ENCODE data around the gene ZBTB8B. TPM values are rescaled to one million over a fixed set of nuclear protein-coding genes. Genes with fewer than 3 reads are reported as not detected.
"Not testable (repeated sequence)": the region's sequence is repeated elsewhere in the genome, so short reads cannot be mapped to it uniquely, and the experiment has no call there.

The ZBTB8B gene
- total RNA-seq, 2 donors from 2014 or later = 0.26 TPM; not detected in 1

DNA sequence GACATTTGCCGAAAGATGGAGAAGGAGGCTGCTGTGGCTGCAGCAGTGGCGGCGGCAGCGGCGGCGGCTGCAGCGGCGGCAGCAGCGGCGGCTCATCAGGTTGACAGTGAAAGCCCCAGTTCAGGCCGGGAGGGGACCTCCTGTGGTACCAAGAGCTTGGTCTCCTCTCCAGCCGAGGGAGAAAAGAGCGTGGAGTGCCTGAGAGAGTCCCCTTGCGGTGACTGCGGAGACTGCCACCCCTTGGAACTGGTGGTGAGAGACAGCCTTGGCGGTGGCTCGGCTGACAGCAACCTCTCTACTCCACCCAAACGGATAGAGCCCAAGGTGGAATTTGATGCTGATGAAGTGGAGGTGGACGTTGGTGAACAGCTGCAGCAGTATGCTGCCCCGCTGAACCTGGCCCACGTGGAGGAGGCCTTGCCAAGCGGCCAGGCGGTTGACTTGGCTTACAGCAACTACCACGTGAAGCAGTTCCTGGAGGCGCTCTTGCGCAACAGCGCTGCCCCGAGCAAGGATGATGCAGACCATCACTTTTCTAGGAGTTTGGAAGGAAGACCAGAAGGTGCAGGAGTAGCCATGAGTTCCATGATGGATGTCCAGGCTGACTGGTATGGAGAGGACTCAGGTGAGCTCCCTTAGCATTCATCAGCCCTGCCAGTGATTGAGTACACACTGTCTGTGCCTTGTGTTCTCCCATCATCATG lies 6.3 kb downstream of the ZBTB8B start:
- TF ChIP-seq, protein P1, sequence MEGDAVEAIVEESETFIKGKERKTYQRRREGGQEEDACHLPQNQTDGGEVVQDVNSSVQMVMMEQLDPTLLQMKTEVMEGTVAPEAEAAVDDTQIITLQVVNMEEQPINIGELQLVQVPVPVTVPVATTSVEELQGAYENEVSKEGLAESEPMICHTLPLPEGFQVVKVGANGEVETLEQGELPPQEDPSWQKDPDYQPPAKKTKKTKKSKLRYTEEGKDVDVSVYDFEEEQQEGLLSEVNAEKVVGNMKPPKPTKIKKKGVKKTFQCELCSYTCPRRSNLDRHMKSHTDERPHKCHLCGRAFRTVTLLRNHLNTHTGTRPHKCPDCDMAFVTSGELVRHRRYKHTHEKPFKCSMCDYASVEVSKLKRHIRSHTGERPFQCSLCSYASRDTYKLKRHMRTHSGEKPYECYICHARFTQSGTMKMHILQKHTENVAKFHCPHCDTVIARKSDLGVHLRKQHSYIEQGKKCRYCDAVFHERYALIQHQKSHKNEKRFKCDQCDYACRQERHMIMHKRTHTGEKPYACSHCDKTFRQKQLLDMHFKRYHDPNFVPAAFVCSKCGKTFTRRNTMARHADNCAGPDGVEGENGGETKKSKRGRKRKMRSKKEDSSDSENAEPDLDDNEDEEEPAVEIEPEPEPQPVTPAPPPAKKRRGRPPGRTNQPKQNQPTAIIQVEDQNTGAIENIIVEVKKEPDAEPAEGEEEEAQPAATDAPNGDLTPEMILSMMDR (IDR thresholded peaks at IDR 0.05) = peak in 5 of 7 experiments; percentile 7 to 43 (median 23)
- TF ChIP-seq POLR2A (IDR thresholded peaks at IDR 0.05) = no peak
- peak; percentile 40 for ATAC-seq
- Histone ChIP-seq H3K27me3 (peaks cover 0 to 11% of the 10 kb centered on the region in 2 donors), H3K4me3 (no peak overlapping the region), H3K4me1 (peaks cover 11% of the 10 kb centered on the region), H3K9me3 (no peaks in the 10 kb centered on the region), H3K27ac (no peak overlapping the region), H3K36me3 (replicated peaks in 1 of 2; ENCODE audit: insufficient read depth in 1 of 2, low read depth in 2 of 2) (no peaks in the 10 kb centered on the region)
- peak; percentile 21 to 52 (median 26) for DNase-seq
- intact Hi-C loops (cut with DNase I) = no loop called here
- 70 to 74% methylated on average over 10 to 28 of the region's 28 CpGs for WGBS, 2 donors

DNA sequence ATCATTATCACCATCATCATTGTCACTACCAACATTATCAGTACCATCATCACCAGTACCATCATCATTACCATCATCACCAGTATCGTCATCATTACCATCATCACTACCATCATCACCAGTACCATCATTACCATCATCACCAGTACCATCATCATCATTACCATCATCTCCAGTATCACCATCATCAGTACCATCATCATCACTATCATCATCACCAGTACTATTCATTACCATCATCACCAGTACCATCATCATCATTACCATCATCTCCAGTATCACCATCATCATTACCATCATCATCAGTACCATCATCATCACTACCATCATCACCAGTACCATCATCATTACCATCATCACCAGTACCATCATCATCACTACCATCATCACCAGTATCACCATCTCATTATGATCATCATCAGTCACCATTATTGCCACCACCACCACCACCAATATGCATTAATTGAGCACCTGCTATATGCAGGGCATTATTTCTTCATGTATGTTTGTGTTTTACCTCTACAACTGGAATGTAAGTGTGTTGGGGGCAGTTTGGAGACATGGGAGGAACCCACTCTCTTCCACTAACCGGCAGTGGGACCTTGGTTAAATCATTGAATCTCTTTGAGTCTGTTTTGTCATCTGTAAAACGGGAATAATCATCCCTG lies 7.0 kb downstream of the ZBTB8B start:
- no peak overlapping the region for H3K27ac ChIP-seq
- H3K36me3 ChIP-seq (replicated peaks in 1 of 2; ENCODE audit: insufficient read depth in 1 of 2, low read depth in 2 of 2) = no peaks in the 10 kb centered on the region
- H3K9me3 ChIP-seq = no peaks in the 10 kb centered on the region
- TF ChIP-seq, protein P1 (IDR thresholded peaks at IDR 0.05) = no peak
- no peak for TF ChIP-seq POLR2A (IDR thresholded peaks at IDR 0.05)
- peaks cover 0 to 11% of the 10 kb centered on the region in 2 donors for H3K27me3 ChIP-seq
- no peak overlapping the region for H3K4me3 ChIP-seq
- intact Hi-C loops (cut with DNase I) = no loop called here
- peaks cover 11% of the 10 kb centered on the region for H3K4me1 ChIP-seq
- 78 to 81% methylated on average over 3 of the region's 3 CpGs for WGBS, 2 donors
- DNase-seq (no peak), ATAC-seq (no peak)

DNA sequence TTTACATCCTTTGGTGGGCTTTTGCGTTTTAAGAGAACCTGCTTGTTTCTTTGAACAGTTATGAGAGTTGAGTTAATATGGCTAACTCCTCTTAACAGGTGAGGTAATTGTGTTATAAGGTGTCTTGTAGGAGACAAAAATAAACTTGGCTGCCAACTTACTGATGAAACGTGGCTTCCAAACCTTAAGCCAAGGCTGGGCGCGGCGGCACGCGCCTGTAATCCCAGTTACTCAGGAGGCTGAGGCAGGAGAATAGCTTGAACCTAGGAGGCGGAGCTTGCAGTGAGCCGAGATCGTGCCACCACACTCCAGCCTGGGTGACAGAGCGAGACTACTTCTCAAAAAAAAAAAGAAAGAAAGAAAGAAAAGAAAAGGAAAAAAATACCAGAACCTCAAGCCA lies 8.1 kb downstream of the ZBTB8B start:
- WGBS, 2 donors = 74 to 80% methylated on average over 11 of the region's 11 CpGs
- ATAC-seq; H3K4me3 ChIP-seq; DNase-seq; H3K9me3 ChIP-seq; intact Hi-C loops (cut with DNase I); H3K36me3 ChIP-seq (replicated peaks in 1 of 2; ENCODE audit: insufficient read depth in 1 of 2, low read depth in 2 of 2); H3K27ac ChIP-seq: not testable (repeated sequence)
- Histone ChIP-seq H3K27me3 (peaks cover 0 to 11% of the 10 kb centered on the region in 2 donors), H3K4me1 (peaks cover 11% of the 10 kb centered on the region)

DNA sequence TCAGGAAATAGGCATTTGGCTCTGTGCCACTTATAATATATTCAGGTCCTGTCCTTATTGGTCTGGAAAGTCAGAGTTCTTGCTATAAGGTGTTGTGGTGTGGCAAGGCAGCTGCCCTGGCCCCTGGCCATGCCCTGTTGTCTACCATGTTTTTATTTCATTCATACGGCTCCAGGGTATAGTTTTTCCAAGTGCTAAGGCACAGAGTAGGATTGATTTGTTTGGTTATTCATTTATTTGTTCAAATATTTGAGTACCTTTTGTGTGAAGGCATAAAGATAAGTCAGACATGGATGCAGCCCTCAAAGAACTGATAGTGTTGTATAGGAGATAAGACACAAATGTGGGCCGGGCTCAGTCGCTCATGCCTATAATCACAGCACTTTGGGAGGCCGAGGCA lies 10.1 kb downstream of the ZBTB8B start:
- WGBS, 2 donors = 14 to 21% methylated on average over 4 of the region's 4 CpGs
- peak in 3 of 4 donors; percentile 16 to 46 (median 28) for DNase-seq
- peak; percentile 38 for ATAC-seq

DNA sequence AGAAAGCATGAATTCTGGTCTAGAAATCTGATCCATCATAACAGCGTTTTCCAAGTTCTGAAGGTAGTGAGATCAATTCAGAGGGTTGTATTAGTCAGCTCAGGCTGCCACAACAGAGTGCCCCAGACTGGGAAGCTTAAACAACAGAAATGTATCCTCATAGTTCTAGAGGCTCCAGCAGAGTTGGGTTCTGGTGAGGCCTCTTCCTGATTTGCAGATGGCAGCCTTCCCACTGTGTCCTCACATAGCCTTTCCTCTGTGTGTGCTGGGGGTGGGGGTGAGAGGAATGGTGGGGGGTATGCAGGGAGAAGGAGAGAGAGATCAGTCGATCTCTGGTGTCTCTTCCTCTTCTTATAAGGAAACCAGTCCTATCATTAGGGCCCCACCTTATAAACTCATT lies 15.1 kb downstream of the ZBTB8B start:
- ATAC-seq = no peak
- Histone ChIP-seq H3K27ac (no peak overlapping the region), H3K4me1 (peaks cover 5% of the 10 kb centered on the region), H3K9me3 (no peaks in the 10 kb centered on the region), H3K27me3 (no peaks in the 10 kb centered on the region), H3K36me3 (replicated peaks in 1 of 2; ENCODE audit: insufficient read depth in 1 of 2, low read depth in 2 of 2) (no peaks in the 10 kb centered on the region), H3K4me3 (no peak overlapping the region)
- DNase-seq = no peak
- intact Hi-C loops (cut with DNase I) = no loop called here
- no peak for TF ChIP-seq POLR2A (IDR thresholded peaks at IDR 0.05)
- TF ChIP-seq, protein P1 (IDR thresholded peaks at IDR 0.05) = no peak
- WGBS, 2 donors = 58 to 64% methylated on average over 2 of the region's 2 CpGs

More for the DNA sequence above, 10.1 kb downstream of the ZBTB8B start:
- H3K4me3 ChIP-seq = no peak overlapping the region
- H3K4me1 ChIP-seq = peaks cover 11% of the 10 kb centered on the region
- H3K9me3 ChIP-seq = no peaks in the 10 kb centered on the region
- H3K27ac ChIP-seq = no peak overlapping the region
- TF ChIP-seq, protein P1 (IDR thresholded peaks at IDR 0.05) = no peak
- TF ChIP-seq POLR2A (IDR thresholded peaks at IDR 0.05) = no peak
- intact Hi-C loops (cut with DNase I) = no loop called here
- H3K36me3 ChIP-seq (replicated peaks in 1 of 2; ENCODE audit: insufficient read depth in 1 of 2, low read depth in 2 of 2) = no peaks in the 10 kb centered on the region
- H3K27me3 ChIP-seq = no peaks in the 10 kb centered on the region
